ENCODE results near the gene KSR2. TPM values are rescaled to one million over a fixed set of nuclear protein-coding genes. Genes with fewer than 3 reads are reported as not detected.

The KSR2 gene
- total RNA-seq, 1 experiment from 2014 or later, result 1.3 TPM

GRCh38 chr12:117707861-117708260 is 260.9 kb downstream of the KSR2 start:
- no peak overlapping the region for H2BK5ac ChIP-seq (ENCODE audit: insufficient read length, low read length)
- H2BK15ac ChIP-seq (ENCODE audit: low read depth, low read length), result no peak overlapping the region
- no peak overlapping the region; a peak in 1 of 7 replicates for H3K27ac Mint-ChIP-seq
- H4K5ac ChIP-seq (ENCODE audit: insufficient read length, low read depth, low read length), result no peak overlapping the region
- WGBS (ENCODE audit: extremely low coverage, insufficient read length, low lambda C conversion rate), result no CpG with 5 or more reads among the region's 2 CpGs
- H4K20me1 ChIP-seq (ENCODE audit: control insufficient read depth, insufficient read depth, insufficient read length), result no peaks in the 10 kb centered on the region
- H3K9me3 Mint-ChIP-seq, result no peaks in the 10 kb centered on the region
- no peak overlapping the region for H2AK5ac ChIP-seq (ENCODE audit: insufficient read length, low read length)
- no peak overlapping the region for H3K23ac ChIP-seq (ENCODE audit: insufficient read length, low read depth, low read length)
- no peak overlapping the region for H3K4me3 Mint-ChIP-seq
- H3K18ac ChIP-seq (ENCODE audit: insufficient read length, low read depth, low read length), result no peak overlapping the region
- H3K27me3 Mint-ChIP-seq (ENCODE audit: low read depth), result no peaks in the 10 kb centered on the region
- no peak overlapping the region for H2AFZ ChIP-seq (ENCODE audit: low read length)
- no peak overlapping the region for H2BK12ac ChIP-seq (ENCODE audit: insufficient read length, low read depth, low read length)
- H3K4me2 ChIP-seq (ENCODE audit: insufficient read depth, insufficient read length, low read length), result no peak overlapping the region
- no peak overlapping the region for H4K8ac ChIP-seq (replicated peaks; ENCODE audit: insufficient read length, low read depth, low read length)
- H4K91ac ChIP-seq (ENCODE audit: insufficient read length, low read depth, low read length), result no peak overlapping the region
- no peak overlapping the region for H3T11ph ChIP-seq (ENCODE audit: low read length)
- no peaks in the 10 kb centered on the region; a peak in 1 of 7 replicates for H3K36me3 Mint-ChIP-seq (ENCODE audit: insufficient read depth in 1 of 3, low read depth in 3 of 3)
- no peak overlapping the region for H3K9ac ChIP-seq (ENCODE audit: extremely low read depth, insufficient read length, low read length)
- peaks cover 4% of the 10 kb centered on the region; the same call in 1 of the 2 replicates for H3K4me1 ChIP-seq (ENCODE audit: insufficient read depth, low read length)
- no peak overlapping the region for H3K56ac ChIP-seq (ENCODE audit: insufficient read length, low read depth, low read length)
- no peaks in the 10 kb centered on the region for H3K79me1 ChIP-seq (ENCODE audit: insufficient read depth, low read depth, low read length, poor library complexity, severe bottlenecking)
- peaks cover 11 to 18% of the 10 kb centered on the region in 2 experiments for H3K4me1 Mint-ChIP-seq
- DNase-seq, result no peak
- H2BK120ac ChIP-seq (ENCODE audit: low read depth, low read length, poor library complexity, severe bottlenecking), result no peak overlapping the region
- H3K27me3 ChIP-seq (ENCODE audit: insufficient read depth, low read length), result no peaks in the 10 kb centered on the region
- no peak for TF ChIP-seq CTCF (conservative IDR thresholded peaks at IDR 0.05)
- H3K79me2 ChIP-seq (ENCODE audit: insufficient read depth, low read length), result no peaks in the 10 kb centered on the region
- H3K9me3 ChIP-seq (ENCODE audit: control insufficient read depth, low read depth, low read length), result no peaks in the 10 kb centered on the region
- H3K23me2 ChIP-seq (ENCODE audit: insufficient read length, low read depth, low read length, poor library complexity, severe bottlenecking), result no peaks in the 10 kb centered on the region
- H3K14ac ChIP-seq (ENCODE audit: insufficient read depth, low read length), result no peak overlapping the region
- H2BK20ac ChIP-seq (ENCODE audit: low read depth, low read length, poor library complexity, severe bottlenecking), result no peak overlapping the region
- no peak overlapping the region for H3K27ac ChIP-seq (ENCODE audit: insufficient read length, low read depth, low read length)
- no peak overlapping the region for H3K4ac ChIP-seq (ENCODE audit: low read depth, low read length)

All from H9 (cell line).